ENCODE results near the gene NPAS3.

GRCh38 chr14:33241331-33241730, 302.7 kb downstream of the NPAS3 start:
- TF ChIP-seq CTCF (IDR thresholded peaks at IDR 0.05) (no peak), EP300 (IDR thresholded peaks at IDR 0.05) (no peak)

All from tibial nerve (tissue), 4 donors.